22Rv1 (cell line): Measurements from ENCODE around the gene GLI2.

Experiments used
- CTCF ChIP-seq: fragments of 450-650 bp; IDR thresholded peaks from 2 replicates; pipeline ENCODE4 v1.5.1; 2017; ENCODE audit warnings: mild to moderate bottlenecking
- ZFX ChIP-seq: fragments of 450-650 bp; IDR thresholded peaks from 2 replicates; pipeline ENCODE4 v1.6.1; 2017; ENCODE audit warnings: antibody characterized with exemption, borderline replicate concordance

DNA sequence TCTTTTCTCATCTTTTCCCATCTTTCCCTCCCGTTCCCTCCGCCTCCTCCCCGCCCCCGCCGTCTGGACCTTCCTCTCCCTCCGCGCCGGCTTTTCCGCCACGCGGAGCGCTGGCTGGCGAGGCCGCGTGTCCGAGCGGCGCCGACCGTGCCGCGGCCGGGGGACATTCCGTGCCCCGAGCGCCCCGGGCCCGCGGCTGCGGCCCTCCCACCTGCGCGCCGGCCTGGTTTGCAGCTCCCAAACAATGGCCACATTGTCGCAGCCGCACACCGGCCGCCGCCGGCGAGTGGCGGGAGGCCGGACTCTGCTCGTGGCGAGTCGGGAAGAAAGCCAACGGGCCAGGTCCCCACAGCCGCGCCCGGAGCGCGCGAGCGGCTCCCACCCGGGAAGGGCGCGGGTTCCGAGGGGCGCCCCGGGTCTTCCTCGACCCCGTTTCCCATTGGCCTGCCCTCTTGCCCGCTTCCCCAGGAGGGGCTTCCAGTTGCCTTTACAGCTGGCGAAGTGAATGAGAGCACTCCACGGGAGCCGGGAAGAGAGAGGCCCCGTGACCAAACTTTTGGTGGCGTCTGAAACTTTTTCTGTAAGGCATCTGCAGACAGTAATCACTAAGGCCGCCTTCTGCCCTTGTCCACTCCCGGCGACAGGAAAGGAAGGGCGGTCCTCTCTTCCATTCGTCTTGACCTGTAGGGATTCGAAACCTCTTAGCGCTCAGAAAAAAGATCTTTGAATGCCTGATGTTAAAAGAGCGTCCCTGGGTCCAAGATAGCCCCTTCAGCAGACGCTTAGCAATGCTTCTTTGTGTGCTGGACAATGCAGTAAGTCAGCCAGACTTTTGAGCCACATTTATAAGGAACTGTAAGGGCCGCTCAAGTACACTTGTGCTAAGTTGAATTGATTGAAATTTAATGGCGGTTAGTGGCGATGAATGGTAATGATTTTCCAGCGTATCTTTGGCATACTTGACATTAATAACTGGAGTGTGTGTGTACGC is 6.2 kb downstream of the GLI2 start:
- TF ChIP-seq CTCF (no peak), ZFX (no peak)
